ENCODE data around the gene PCNA.

The PCNA gene

DNA sequence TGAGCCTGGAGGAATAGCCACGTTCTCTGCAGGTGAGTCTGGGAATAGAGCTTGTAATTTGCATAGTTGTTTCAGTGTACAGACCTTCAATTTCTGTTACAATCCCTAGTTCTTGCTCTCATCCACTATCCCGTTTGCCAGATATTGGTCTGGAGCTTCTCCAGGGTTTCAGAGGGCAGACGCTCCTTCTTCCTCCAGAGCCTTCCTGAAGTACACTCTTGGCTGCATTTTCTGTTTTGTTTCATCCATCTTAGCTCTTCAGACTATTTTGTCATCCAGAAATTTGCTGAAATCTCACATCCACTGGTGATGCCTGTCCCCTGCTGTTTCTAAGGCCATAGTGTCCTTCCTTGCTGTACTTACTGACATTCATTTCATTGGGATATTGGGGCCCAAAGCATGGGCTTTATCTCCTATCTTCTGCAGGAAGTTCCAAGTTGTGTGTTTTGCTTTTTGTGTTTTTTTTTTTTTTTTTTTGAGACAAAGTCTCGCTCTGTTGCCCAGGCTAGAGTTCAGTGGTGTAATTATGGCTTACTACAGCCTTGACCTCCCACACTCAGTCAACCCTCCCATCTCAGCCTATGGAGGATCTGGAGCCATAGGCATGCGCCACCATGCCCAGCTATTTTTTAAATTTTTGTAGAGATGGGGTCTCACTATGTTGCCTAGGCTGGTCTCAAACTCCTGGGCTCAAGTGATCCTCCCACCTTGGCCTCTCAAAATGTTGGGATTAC is 25.8 kb upstream of the PCNA start:
- no peak for DNase-seq

DNA sequence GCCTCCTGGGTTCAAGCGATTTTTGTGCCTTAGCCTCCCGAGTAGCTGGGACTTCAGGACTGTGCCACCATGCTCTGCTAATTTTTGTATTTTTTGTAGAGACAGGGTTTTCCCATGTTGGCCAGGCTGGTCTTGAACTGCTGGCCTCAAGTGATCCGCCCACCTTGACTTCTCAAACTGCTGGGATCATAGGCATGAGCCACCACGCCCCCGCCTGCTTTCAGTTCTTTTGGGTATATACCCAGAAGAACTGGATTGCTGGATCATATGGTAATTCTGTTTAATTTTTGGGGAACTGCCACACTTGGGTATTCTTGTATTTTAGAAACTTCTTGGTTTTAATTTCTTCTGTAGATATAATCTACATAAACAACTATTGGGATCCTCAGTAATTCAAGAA is 24.1 kb upstream of the PCNA start:
- intact Hi-C loops (cut with DNase I) = no loop called here
- no peak for DNase-seq

More for the DNA sequence above, 25.8 kb upstream of the PCNA start:
- intact Hi-C loops (cut with DNase I) = no loop called here

DNA sequence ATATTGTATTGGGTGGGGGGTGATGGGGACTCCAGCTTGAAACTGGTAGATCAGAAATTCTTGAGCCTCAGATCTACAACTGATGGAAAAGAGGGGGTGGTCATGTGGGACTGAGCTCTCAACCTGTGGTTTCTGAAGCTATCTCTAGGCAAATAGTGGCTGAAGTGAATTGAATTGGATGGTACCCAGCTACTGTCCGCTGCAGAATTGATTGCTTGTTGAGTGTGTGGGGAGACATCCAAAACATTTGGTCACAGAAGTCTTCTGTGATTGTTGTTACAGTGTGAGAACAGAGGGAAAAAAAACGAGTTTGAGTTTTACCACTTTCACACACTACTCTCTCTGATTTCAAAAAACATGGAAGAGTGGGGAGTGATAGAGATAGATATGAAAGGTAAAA is 21.9 kb upstream of the PCNA start:
- intact Hi-C loops (cut with DNase I) = no loop called here
- peak in 1 of 10 donors; percentile 41 for DNase-seq

DNA sequence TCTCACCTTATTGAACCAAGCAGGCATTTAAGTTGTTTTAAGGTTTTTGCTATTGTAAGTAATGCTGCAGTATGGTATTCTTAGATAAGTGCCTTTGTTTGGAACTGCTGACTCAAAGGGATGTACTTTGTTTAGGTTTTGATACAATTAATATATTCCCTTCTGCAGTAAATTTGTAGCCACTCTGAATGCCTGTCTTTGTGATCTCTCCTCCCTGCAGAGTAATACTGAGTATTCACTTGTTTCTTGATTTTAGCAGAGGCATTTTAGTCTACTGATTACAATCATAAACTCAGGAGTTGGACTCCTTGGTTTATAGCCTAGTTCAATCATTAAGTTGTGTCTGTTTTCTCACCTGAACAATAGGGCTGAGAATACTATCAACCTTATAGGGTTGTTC is 20.4 kb upstream of the PCNA start:
- intact Hi-C loops (cut with DNase I) = no loop called here
- no peak for DNase-seq

DNA sequence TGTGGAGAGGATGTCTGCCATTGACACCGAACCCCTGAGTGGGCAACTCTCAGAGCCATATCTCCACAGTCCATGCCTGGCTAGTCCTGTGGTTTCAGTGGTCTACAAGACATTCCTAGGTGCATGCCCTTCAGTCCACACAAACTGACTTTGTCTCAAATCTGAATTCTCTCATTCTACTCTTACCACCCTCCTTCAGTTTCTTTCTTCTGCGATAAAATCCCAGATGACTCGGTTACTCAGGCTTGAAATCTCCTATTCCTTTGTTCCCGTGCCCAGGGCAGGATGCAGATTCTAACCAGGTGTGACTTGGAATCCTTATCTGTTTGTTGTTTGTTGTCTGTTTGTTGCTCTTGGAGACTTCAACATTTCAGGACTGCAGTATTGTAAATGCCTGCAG is 16.3 kb upstream of the PCNA start:
- intact Hi-C loops (cut with DNase I) = no loop called here
- no peak for DNase-seq

DNA sequence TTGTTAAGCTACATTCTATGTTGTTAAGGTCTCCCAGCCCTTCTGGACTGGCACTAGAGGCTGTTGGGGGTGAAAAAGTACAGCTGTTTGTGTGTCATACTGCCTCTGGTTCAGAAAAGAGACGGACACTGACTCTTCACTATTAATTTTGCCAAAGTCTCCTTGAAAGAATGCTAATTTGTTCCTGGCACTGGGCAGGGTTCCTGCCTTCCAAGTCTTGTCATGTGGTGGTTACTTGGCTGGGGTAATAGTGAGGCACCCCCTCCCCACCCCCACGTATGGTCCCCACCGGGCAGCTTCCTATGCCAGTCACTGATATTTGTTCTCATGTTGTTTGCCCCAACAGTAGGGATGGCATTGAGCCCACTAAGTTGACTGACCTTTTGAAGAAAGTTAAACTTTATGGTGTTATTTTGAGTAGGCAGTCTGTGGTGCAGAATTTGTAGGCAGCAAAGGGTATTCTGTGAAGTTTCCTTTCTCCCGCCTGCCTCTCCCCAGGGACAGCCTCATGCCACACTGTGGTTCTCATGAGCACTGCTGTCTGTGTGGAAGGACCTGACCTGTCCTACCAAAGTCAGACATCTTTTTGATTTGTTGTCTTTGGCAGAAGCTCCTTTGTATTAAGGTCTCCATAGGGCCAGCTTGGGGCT is 15.7 kb upstream of the PCNA start:
- peak in 1 of 10 donors; percentile 39 for DNase-seq
- intact Hi-C loops (cut with DNase I) = no loop called here

DNA sequence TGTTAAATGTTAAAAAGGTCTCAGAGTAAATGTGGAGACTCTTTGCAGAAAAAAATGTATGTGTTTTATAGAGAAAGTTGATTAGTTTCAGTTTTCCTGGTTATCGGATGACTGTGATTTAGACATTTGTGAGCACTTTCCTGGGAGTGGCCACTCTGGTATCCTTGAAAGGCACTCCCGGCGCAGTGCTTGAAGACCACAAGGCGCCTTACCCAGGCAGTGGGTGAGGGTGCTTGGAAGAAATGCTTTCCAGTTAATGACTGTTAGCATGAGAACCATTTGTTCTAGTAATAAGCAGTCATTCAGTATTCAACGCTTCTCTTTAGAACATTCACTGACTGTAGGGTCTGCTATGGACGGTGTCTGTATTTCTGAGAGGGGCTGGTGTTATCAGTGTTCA is 14.2 kb upstream of the PCNA start:
- intact Hi-C loops (cut with DNase I) = no loop called here
- DNase-seq = no peak

DNA sequence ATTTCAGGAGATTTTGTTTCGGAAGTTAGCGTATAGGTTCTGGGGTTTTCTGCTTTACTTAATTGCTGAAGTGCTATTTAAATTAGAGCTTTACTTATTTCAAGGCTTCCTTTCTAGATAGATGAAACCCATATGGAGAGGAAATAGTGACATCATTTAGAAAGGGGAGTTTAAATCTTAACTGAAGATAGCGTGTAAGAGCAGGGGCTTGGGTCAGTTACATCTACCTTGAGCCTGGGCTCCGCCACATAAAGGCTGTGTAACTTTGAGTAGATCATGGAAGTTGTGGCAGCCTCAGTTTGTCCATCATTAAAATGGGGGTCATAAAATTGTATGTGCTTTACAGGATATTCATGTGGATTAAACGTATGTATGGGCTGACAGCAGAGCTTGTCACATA is 11.7 kb upstream of the PCNA start:
- no peak for DNase-seq
- intact Hi-C loops (cut with DNase I) = no loop called here

DNA sequence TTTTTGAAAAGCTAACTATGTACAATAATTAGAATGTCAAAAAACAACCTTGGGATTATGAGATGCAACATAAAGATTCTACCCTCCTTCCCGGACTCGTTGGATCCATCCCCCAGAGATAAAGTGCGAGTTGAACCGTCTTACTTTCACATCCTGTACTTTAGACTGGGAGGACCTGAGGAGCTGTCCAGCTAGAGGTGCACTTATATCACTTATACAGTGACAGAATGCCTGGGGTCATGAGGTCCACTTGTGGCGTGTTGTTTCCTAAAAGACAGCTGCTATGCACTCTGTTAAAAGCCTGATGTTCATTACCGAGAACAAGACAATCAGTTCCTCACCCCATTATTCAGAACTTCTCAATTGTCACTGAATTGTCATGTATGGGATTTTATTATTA is 9.1 kb upstream of the PCNA start:
- no peak for DNase-seq
- intact Hi-C loops (cut with DNase I) = loop anchor here (10.0 kb wide), 1 partner anchor 316 kb away; no protein-coding TSS in a partner anchor

DNA sequence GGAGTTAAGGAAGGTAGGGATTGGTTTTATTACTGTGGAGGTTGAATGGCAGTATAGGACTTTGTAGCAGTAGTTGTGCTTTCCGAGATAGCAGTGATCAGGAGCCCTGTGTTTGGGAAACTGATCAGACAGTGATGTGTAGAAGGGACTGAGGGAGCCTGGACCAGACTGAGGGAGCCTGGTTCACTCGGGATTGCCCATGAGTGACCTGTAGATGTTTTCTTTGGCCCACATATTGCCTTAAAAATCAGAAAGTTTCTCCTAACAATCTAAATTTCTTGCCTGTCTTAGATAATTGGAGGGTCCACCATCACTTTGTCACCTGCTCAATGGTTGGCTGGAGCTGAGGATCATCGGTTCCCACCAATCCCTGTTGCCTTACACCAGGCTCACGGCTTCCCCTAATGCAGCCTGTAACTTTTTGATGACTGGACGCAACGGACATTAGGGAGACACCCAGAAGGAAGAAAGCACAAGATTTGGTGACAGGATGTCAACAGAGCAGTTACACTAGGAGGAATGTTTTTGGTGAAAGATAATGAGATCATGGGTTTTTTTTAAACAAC is 8.2 kb upstream of the PCNA start:
- intact Hi-C loops (cut with DNase I) = loop anchor here (10.0 kb wide), 1 partner anchor 317 kb away; no protein-coding TSS in a partner anchor
- no peak for DNase-seq

DNA sequence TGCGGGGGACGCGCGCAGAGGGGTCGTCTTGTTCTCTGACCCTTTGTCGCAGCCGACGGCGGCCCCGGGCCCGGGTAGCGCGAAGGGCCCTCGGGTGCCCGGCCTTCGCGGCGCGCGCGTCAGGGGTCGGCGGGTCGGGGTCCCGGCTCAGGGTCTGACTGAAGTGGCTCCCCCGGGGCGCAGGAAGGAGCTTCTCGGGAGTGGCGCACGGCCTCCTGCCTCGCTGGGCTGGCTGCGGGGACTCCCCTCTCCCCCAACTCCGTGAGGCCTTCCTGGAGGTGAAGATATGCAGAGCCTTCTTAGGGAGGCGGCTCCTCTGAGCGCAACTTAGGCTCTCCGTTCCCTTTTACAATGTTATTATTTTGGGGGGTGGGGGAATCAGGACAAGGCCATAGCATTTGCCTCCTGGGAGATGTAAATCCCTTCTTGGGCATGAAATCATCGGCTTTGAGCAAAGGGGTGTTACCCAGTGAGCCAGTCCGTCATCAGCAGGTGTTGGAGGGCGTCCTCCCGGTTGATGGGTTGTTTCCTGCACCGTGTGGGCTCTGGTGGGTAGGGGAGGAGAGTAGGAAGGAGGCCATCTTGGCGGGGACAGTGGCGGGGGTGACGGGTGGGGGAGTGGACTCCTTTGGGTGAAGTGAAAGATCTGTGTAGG is 7.6 kb upstream of the PCNA start:
- peak in 8 of 10 donors; percentile 33 to 91 (median 44) for DNase-seq

DNA sequence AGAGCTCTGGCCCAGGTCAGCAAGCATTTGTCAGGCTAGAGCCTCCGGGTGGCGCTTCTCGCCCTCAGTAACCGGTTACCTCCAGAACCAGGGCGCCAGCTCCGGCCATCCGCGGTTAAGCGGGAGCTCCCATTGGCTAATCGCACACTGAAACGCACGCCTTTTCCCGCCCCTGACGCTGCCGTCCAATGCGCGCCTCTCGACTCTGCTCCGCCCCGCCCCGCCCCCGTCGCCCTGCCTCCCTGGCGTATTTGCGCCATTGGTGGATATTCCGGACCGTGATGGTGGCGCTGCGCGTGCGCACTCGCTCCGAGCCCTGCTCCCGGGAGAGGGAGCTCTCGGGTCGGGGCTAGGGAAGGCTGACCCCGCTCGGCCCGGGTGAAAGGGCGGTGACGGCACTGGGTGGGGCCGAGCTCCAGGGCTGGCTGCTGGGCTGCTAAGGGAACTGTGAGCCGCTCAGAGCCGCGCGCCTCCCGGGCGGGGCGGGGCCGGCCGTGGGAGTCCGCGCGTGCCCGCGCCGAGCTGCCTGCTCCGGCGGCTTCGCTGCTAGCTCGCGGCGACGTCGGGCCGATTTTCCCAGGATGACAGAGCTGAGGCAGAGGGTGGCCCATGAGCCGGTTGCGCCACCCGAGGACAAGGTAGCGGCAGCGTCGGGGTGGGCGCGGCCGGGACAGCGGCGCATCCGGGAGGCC is 6.9 kb upstream of the PCNA start, which contains the start of gene CDS2:
TSS of gene CDS2 (plus strand) at position 497 of the 692 bp plus-strand sequence. CDS start at position 582, 85 bp downstream.
- intact Hi-C loops (cut with DNase I) = loop anchor here (1.0 to 10.0 kb wide), 2 partner anchors 66 to 318 kb away; no protein-coding TSS in a partner anchor
- peak; percentile 100 for DNase-seq

More for the DNA sequence above, 7.6 kb upstream of the PCNA start:
- intact Hi-C loops (cut with DNase I) = loop anchor here (10.0 kb wide), 1 partner anchor 317 kb away; no protein-coding TSS in a partner anchor

DNA sequence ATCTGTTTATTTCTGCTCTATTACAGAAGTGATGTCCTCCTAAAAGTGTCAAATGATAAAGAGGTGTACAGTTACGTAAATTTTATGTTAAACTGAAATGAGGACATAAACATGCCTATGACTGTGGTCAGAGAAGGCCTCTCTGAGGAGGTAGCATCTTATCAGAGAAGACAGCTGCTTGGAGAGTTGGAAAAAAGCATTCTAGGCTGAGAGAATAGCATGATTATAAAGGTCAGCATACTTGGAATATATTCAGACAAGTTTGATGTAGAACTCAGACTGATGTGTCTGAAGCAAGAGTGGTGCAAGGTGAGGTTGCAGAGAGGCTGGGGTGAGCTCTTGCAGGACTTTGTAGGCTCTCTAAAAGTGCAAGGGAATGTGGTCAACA is 3.1 kb upstream of the PCNA start:
- no peak for DNase-seq
- intact Hi-C loops (cut with DNase I) = loop anchor here (10.0 kb wide), 1 partner anchor 322 kb away; no protein-coding TSS in a partner anchor

DNA sequence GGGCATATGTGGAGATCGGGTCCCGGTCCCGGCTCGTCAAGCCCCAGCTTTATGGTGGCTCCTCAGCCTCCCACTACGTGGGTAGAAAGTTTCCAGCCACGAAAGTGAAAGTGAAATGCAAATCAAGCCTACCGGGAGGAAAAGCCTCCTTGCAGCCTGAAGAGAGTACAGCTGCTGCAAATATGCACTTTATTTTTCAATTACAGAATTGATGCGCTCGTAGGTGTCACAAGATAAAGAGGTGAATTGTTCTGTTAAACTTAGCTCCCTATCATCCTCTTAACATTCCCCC is 373 bp upstream of the PCNA start:
- no peak for DNase-seq
- intact Hi-C loops (cut with DNase I) = loop anchor here (10.0 kb wide), 1 partner anchor 325 kb away; no protein-coding TSS in a partner anchor

DNA sequence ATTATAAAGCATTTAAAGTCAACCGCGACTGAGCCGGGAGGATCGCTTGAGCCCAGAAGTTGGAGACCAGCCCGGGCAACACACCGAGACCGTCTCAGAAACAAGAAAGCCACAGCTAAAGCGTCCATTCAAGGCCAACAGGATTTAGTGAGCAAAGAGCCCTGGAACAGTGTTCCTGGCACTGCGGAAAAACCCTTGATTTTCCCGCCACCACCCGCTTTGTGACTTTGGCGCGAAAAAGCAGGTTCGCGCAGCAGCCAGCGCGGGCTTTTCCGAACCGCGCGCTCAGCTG is 669 bp downstream of the PCNA start:
- intact Hi-C loops (cut with DNase I) = no loop called here
- no peak for DNase-seq

DNA sequence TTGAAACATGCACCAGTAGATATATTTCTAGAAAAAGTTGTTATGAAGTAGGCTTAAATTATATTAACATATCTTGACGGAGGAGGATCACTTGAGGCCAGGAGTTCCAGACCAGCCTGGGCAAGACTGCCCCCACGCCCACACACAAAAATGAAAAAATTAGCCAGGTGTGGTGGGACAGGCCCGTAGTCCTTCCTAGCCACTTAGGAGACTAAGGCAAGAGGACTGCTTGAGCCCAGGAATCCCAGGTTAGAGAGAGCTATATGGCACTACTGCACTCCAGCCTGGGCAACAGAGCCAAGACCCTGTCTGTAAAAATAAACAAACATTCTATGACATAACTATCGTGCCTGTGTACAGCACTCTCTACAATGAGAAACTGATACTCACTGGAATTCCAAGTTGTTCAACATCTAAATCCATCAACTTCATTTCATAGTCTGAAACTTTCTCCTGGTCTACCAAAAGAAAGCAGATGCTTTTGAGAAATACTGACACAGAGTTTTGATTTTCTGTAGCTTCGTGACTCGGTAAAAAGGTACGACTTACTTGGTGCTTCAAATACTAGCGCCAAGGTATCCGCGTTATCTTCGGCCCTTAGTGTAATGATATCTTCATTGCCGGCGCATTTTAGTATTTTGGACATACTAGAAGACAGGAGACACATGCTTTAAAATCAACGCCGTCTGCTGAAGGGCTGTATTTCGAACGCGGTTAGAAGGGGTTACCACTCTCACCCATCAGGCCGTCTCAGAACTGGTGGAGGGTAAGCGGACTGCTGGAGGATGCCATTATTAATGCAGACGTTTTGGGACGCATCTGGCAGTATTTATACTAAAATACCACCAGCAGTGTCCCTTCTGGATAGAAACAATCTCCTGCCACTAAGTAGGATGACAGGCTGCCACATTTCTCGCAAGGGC is 1.3 kb downstream of the PCNA start:
- intact Hi-C loops (cut with DNase I) = no loop called here
- peak in 1 of 10 donors; percentile 31 for DNase-seq

DNA sequence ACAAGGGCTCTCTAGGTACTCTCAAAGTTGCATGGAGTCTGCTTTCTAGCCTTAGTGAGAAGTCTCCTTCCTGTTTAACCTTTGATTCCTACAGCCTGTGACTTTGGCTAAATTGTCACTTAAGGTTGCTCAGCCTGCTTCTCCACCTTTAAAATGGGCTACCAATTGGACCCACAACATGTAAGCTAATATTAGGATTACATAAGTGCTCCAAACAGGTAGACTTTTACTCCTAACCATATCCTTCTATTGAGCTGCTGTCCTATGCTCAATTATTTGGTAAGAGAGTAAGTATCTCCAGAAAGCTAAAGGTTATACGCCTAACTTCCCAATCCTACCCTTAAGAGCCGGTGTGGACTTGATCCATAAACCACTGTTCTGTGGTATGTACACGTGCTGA is 2.9 kb downstream of the PCNA start:
- intact Hi-C loops (cut with DNase I) = no loop called here

DNA sequence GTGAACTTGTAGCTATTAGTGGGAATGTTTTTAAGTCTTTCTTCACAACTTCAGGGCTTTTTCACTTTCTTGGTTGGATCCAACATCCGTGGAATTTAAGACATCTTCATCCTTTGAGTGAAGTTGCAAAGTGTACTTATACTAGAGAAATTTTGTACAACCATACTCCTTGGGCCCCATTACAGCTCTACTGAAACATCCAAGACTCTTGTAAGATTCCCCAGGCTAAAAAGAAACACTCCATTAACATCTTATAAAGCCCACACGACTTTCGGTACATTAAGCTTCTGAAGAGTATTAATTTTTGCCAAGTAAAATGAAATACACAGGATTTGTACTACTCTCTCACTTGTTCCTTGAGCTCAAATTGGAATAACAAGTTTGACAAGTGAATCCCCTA is 5.4 kb downstream of the PCNA start:
- intact Hi-C loops (cut with DNase I) = no loop called here
- DNase-seq = no peak

More for the DNA sequence above, 2.9 kb downstream of the PCNA start:
- no peak for DNase-seq

DNA sequence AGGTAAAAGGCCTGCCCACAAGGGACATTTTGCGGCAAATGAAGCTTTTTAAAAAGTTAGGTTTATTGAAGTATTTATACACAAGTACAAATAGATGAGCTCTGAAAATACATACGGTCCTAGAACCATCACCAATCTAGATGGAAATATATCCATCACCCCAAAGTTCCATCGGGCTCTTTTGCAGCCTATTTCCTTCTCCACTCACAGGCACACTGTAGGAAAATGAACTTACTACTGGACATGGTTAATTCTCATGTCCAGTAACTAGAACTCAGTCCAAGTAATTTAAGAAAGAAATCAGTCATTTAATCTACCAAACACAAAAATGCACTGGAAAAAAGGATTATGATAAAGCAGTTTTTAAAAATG is 6.2 kb downstream of the PCNA start:
- DNase-seq = no peak
- intact Hi-C loops (cut with DNase I) = no loop called here

DNA sequence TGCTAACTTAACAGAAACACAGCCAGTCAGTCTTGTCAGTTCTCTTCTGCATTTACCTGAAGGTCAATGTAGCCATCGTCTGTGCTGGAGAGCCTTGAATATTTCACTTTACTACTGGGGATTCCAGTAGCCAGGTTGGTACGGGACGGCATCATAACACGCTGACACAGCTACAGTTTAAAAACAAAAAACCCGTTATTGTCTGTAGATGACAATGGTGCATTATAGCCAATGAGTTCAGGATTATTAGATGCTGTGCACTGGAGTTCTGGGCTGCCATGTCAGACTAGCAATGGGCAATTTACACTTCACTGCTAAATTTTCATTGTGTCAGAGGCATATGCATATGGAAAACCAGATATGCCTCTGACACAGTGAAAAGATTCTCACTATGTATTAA is 10.5 kb downstream of the PCNA start:
- DNase-seq = no peak
- intact Hi-C loops (cut with DNase I) = no loop called here

Data from posterior cingulate gyrus (tissue), 11 donors.